Myocyte (in vitro differentiated cells): ENCODE results near the gene PRSS38. TPM values are rescaled to one million over a fixed set of nuclear protein-coding genes. Genes with fewer than 3 reads are reported as not detected.
A peak's percentile ranks its signal among the peaks of the same experiment; 100 is the strongest.

Source experiments
- DNase-seq: peaks from one replicate; pipeline ENCODE4 v3.0.0-alpha.2; 2012; ENCODE audit warnings: low read depth
- polyA plus RNA-seq: library from polyadenylated mRNA; unstranded; fragments of >200 nt; gene quantifications from one replicate; pipeline ENCODE4 v1.2.1, GENCODE V29; 2012; ENCODE audit warnings: missing spikeins
- total RNA-seq: library from RNA; depleted of rRNA; stranded (reverse); fragments of >200 nt; gene quantifications from 2 replicates; pipeline ENCODE4 v1.2.3, GENCODE V29; 2014

PRSS38 gene
- not detected in 2 replicates for total RNA-seq
- polyA plus RNA-seq, result not detected

DNA sequence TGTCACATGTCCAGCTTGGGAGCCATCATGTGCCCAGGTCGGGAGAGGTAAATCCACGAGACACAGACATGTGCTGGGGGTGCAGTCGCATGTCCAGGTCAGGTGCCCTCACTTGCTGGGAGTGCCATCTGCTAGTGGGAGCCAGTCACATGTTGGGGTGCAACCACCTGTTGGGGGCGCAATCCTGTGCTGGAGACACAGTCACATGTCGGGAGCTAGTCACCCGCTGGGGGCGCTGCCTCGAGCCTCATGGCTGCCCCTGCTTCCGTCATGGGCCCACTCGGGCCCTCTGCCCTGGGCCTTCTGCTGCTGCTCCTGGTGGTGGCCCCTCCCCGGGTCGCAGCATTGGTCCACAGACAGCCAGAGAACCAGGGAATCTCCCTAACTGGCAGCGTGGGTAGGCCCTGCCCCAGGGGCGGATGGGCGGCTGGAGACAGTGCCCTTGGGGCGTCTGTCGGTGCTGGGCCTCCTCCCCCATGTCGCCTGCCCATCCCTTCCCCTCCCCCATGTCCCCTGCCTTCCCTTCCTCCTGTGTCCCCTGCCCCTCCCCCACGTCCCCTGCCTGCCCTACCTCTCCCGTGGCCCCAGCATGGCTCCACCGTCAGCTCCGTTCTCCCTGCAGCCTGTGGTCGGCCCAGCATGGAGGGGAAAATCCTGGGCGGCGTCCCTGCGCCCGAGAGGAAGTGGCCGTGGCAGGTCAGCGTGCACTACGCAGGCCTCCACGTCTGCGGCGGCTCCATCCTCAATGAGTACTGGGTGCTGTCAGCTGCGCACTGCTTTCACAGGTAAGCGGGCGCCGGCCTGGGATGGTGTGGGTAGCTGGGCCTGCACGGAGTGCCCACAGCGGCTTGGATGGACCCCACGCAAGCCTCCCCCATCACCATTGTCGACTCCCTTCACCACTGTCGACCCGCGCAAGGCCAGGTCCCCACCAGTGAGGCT lies at the start of gene PRSS38:
PRSS38 (plus strand) TSS at position 208 of the 942 bp plus-strand sequence; CDS start at position 250, 42 bp downstream.
- no peak for DNase-seq

GRCh38 chr1:227766015-227766634 lies 49.4 kb upstream of the PRSS38 start:
- DNase-seq, result peak; percentile 86

DNA sequence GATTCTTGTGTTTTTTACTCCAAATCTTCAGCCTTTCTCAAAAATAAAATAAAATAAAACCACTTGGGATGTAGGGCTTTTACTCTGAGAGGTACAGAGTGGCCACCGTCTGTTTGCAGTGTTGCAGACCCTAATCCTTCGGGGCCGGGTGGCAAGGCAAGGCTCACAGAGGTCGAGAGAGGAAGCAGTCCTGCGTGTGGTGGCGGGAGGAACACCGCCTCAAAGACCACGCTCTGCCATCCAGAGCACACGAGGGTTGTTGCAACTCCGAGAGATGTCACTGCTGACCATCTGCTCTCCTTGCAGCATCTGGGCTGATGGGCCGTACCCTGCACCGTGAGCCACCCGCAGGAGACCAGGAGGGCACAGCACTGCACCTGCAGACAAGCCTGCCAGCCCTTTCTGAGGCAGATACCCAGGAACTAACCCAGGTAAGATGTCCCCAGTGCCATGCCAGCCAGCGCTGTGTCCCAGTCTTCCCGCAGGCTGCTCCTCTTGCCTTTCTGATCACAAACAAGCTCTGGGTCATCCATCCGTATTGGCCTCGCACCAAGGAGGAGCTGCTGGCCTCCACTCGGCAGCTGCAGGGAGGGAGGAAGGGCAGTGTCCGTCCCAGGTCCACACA lies 48.7 kb upstream of the PRSS38 start:
- no peak for DNase-seq

DNA sequence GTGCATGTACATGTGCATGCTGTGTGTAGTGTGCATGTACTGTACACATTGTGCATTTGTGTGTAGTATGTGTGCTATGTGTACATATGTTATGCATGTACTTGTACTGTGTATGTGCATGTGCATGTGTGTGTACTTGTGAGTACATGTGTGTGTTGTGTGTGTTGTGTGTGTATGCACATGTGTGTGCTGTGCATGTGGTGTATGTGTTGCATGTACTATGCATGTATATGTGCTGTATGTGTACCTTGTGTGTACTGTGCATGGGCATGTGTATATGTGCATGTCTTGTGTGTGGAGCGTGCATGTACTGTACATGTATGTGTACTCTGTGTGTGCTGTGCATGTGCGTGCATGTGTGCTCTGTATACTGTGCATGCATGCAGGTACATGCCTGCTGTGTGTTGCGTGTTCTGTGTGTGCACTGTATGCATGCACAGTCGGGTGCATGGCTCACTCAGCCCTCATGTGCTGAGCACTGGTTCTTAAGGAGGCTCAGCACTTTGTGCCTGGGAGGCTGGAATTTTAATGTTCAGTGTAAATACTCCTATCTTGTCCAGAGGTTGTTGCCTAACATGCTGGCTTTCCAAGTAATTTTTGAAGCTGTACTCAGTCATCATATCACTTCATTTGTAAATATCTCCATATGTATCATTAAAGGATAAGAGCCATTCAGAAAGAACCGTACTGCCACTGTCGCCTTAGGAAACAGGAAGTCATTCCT lies 47.9 kb upstream of the PRSS38 start:
- no peak for DNase-seq

- no peak for DNase-seq
These were observed 47.4 kb upstream of the PRSS38 start for GRCh38 chr1:227768125-227768439.

DNA sequence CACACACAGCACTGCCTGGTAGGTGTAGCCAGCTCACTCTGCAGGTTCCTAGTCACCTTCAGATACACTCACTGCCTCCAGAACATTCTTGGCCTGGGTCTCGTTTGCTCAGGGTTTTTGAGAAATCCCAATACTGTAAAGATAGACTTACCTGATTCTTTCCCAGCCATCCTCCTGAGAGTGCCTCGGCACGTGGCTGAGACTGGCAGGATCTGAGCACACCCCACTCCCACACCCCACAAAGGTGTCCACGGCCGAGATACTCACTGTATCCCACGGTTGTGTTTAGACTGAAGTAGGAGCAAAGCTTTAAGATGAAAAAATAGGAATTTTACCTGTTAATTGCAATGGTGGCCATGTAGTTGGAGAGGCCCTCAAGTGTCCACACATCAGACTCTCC lies 46.8 kb upstream of the PRSS38 start:
- DNase-seq, result no peak

DNA sequence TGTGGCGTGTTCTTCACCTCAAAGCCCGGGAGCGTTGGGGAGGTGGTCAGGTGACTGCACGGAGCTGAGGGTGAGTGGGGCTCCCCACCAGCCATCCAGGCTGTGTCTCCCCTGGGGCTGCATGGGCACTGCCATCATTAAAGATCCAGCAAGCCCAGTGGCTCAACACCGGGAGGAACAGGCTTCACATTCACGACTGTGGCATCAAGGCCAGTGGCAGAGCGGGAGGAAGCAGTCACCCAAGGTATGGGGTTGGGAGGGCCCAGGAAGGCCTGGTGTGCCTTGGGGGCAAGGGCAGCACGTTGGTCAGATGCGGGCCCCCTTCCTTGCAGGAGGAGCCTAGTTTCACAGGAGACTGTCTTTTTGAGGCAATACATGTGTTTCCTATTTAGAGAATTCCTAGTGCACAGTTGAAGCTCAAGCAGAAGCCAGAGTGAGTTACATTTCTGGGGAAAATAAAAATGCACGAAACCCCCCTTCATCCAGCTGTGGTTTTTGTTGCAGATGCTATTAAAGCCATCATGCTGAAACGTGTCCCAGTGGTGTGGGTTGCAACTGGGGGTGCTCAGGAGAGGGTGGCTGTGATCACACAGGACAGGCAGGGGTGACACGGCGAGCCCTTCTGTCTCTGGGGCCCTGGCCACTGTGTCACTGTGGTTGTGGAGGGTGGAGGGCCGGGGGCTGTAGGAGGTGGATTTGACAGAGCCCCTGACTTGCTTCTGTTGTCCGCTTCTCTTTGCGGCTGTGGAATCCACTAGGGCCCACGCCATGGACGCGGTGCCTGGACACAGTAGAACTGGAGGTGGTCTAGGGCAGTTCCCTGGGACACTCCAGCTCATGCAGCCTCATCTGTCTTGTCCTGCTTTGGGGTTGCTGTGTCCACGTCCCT lies 46.2 kb upstream of the PRSS38 start:
- DNase-seq, result no peak

DNA sequence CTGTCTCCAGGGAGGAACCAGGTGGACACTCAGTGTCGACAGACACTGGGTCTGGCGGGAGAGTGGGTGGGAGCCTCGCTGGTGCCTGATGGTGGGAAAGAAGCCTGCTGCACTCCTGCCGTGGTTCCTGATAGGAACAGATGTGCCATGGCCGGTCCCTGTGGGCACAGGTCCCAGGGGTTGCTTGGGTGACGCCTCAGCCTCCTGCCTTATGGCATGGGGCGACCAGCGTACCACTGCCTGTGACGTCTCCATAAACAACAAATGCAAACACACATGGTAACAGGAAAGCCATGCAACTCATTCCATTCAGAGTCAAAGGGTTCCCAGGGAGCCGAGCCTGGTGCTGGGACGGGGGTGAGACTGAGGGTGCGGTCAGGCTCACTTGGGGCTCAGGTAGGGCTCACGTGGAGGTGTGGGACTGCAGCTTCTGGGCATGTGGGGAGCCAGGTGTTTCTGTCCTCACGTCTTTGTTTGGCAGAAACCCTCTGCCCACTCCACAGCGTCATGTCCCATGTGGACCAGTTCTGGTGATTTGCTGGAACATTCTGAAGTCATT lies 45.5 kb upstream of the PRSS38 start:
- DNase-seq, result no peak

GRCh38 chr1:227770812-227771211 lies 44.7 kb upstream of the PRSS38 start:
- DNase-seq, result no peak

GRCh38 chr1:227771326-227771725 lies 44.1 kb upstream of the PRSS38 start:
- DNase-seq, result no peak

DNA sequence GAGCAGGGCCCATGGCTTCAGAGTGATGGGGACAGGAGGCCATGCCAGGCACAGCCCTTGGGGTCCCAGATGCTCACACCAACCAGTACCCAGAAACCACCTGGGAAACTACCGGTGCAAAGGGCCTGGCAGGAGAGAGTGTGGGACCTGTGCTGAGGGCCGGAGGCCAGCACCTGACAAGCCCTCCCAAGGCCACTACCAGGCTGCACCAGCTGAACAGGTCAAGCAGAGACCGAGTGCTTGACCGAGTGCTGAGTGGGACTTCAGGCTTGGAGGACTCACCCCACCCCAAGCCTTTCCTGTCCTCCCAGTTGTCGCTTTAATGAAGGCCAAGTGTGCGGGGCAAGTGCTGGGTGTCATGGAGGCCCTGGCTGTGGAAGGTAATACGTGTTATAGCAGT lies 43.7 kb upstream of the PRSS38 start:
- no peak for DNase-seq

DNA sequence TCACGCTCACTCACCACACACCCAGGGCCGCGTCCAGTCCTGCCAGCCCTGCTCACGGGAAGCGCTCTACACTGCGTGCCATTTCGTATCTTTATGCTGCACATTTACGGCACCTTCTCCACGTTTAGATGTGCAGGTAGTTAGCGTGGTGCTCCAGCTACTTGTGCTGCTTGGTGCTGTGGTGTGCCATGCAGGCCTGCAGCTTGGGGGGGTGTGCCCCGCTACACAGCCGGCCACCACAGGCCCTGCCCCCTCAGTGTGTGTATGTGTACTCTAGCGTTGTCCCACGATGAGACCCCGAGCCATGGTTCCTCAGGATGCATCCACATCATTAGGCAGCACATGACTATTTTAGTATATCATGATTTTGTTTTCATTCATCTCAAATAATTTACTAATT lies 41.9 kb upstream of the PRSS38 start:
- no peak for DNase-seq

- peak; percentile 78 for DNase-seq
These were observed 41.3 kb upstream of the PRSS38 start for GRCh38 chr1:227774051-227774731.

- DNase-seq, result peak; percentile 72
These were observed 40.4 kb upstream of the PRSS38 start for GRCh38 chr1:227774821-227775661.

- DNase-seq, result peak; percentile 62
These were observed 39.6 kb upstream of the PRSS38 start for GRCh38 chr1:227775841-227776240.

DNA sequence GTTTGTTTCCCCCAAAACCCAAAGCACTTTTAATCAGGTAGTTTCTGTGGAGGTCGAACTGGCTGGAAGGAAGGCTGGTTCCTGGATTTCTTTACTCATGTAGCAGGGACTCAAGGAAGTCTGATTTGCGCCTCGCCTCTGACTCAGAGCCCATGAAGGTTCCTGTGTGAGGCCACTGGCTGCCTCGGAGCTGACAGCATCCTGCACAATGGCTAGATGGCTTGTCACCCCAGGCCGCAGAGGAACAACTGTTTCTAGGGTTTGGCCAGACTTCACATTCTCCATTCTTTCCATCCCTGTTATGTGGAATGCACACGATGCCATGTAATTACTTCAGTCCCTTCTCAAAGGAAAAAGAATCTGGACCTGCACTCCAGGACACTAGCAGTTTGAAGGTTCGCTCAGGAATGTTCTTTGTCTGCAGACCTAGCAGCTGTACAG lies 39.1 kb upstream of the PRSS38 start:
- DNase-seq, result peak; percentile 97

DNA sequence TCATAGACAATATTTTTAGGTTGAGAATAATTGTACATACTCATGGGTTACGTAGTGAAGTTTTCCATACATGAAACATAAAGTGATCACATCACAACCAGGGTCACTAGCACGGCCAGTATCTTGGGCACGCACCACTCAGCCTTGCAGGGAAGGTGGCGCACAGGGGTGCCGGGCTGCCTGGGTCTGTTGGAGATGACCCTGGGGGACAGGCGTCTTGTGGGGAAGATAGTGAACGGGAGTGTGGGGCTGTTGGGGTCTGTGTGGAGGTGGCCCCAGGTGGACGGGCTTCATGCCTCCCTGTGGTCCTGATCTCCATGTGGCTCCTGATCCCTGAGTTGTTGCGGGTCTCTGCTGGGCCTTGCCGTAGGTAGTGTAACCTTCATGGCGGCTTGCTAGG lies 38.3 kb upstream of the PRSS38 start:
- DNase-seq, result no peak

GRCh38 chr1:227777646-227778045 lies 37.8 kb upstream of the PRSS38 start:
- DNase-seq, result no peak
